ENCODE measurements around the gene KLRG1.
A peak's percentile ranks its signal among the peaks of the same experiment; 100 is the strongest.

The KLRG1 gene

GRCh38 chr12:8985213-8985754 is 4.1 kb upstream of the KLRG1 start:
- DNase-seq (ENCODE audit: low spot score) = no peak

DNA sequence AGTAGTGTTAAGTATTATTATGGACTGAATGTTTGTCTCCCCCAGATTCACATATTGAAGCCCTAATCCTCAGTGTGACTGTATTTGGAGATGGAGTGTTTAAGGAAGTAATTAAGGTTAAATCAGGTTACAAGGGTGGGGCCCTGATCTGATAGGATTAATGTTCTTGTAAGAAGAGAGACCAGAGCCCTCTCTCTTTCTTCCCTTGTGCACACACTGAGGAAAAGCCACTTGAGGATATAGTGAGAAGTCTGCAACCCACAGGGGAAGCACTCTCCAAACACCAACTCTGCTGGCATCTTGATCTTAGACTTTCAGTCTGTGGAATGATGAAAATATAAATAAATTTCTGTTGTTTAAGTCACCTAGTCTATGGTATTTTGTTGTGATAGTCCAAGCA is 2.2 kb upstream of the KLRG1 start:
- no peak for DNase-seq (ENCODE audit: low spot score)

- no peak for DNase-seq (ENCODE audit: low spot score)
Observed at GRCh38 chr12:8987685-8988084, 1.7 kb upstream of the KLRG1 start.

- no peak for DNase-seq (ENCODE audit: low spot score)
Observed at GRCh38 chr12:8991371-8992345, 2.3 kb downstream of the KLRG1 start.

DNA sequence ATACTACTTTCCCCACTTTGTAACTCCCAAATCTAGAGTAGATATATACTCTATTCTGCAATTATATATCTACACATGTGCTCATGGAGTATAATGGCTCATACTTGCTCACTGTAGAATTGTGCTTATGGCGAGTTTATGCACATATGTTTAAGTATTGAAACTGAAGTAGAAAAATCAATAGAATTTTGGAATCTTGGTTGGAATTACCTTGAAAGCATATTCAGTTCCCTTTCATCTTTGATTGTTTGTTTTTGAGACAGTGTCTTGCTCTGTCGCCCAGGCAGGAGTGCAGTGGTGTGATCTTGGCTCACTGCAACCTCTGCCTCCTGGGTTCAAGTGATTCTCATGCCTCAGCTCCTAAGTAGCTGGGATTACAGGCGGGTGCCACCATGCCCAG is 4.5 kb downstream of the KLRG1 start:
- DNase-seq (ENCODE audit: low spot score) = no peak

DNA sequence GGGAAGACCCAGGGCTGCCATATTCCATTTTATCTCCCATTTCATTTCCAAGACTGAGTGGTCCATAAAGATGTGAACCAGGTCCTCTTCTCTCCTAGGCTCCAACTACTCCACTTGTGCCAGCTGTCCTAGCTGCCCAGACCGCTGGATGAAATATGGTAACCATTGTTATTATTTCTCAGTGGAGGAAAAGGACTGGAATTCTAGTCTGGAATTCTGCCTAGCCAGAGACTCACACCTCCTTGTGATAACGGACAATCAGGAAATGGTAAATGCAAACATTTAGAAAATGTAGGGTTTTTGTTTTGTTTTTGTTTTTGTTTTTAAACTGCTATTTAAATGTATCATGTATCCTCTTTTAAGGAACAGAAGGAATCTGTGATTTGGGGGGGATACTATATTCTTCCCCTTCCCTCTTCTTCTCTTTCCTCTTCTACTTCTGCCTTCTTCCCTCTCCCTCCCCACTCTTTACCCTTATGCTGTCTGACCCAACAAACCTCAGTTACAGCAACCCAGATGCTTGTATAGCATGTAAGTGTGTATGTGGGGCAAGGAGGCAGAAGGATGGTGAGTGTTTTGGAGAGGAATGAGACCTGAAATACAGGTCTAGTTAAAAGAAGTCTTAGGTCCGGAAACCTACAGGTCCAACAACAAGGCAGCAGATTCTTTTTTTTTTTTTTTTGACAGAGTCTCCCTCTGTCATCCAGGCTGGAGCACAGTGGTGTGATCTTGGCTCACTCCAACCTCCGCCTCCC is 5.9 kb downstream of the KLRG1 start:
- no peak for DNase-seq (ENCODE audit: low spot score)

GRCh38 chr12:8996682-8997405 is 7.5 kb downstream of the KLRG1 start:
- DNase-seq (ENCODE audit: low spot score) = peak; percentile 17

DNA sequence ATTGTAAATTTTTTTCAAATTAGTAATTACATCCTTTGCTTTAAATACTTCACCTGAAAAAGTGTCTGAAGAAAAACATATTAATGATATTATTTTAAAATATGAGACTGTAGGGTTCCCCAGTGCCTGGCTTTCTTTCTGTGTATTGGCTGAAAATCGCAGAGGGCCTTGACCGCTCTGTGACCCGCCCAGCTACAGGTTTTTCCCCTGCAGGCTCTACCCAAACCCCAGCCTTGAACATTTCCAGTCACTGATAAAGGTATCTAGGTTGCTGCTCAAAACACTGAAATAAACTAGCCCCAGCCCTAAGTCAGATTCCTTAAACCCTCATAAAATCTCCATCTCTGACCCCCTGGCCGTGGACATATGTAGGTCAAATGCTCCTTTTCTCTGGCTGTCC is 11.9 kb downstream of the KLRG1 start:
- no peak for DNase-seq (ENCODE audit: low spot score)

- DNase-seq (ENCODE audit: low spot score) = no peak
Observed at GRCh38 chr12:9002335-9002734, 13.0 kb downstream of the KLRG1 start.

GRCh38 chr12:9022592-9022991 is 33.2 kb downstream of the KLRG1 start:
- DNase-seq (ENCODE audit: low spot score) = no peak

DNA sequence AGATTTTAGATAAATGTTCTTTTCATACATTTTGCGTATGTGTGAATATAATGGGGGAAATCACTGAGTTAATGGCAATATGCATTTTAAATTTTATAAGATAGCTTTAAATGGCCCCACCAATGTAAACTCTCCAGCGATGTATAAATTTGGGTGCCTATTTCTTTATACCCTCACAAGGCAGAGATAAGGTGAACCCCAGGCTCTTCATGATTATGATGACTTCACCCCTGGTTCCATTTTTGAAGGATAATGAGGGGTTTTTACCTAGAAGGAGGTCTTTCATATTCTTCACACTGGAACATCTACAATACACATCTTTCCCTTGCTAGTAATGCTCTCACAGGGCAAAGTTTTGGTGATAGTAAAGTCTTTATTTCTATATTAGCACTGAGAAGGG is 35.2 kb downstream of the KLRG1 start:
- DNase-seq (ENCODE audit: low spot score) = no peak

DNA sequence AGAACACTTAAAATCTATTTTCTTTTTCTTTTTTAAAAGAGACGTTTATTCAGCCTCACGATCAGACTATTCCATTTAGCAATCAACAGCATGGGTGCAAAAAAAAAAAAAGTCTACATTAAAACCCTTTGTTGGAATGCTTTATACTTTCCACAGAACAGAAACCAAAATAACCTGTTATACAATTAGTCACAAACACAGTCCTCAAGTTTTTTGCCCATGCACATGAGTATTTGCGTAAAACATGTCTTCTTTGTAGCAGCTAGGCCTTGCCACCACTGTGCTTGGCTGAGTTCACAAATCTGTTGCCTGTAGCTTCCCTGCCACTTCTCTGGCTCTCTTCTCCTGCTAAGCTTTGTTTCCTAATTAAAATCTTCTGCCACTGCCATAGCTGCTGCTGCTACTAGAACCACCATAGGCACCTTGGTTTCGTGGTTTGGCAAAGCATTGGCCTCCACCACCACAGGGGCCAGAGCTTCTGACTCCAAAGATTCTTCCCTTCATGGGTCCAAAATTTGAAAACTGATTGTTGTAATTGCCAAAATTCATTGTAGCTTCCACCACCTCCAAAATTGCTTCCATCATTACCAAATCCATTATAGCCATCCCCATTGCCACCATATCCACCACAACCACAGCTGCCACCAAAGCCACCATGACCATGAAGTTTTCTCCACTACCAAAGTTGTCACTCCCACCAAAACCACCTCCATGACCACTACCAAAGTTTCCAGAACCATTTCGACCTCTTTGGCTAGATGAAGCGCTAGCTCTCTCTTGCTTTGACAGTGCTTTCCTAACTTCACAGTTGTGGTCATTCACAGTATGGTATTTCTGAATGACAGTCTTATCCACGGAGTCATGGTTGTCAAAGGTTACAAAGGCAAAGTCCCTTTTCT is 38.1 kb downstream of the KLRG1 start:
- DNase-seq (ENCODE audit: low spot score) = no peak

DNA sequence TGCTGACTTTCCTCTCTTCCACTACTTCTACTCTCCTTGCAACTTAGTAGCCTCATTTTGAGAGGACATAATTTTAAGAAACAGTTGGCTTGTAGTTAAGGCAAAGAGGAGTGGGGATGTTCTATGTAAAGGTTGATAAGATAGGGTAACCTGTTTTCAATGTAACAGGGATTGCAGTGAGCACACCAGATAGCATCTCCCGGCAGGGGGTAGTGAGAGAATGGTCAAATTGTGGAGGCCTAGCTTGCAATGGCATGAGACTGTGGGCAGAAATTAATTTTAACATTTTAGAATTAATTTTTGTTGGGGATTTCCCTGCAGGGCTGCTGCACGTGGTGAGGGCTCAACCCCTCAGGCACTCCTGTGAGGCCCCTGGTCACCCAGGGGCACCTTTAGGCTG is 41.4 kb downstream of the KLRG1 start:
- no peak for DNase-seq (ENCODE audit: low spot score)

- DNase-seq (ENCODE audit: low spot score) = no peak
Observed at GRCh38 chr12:9032202-9032964, 43.0 kb downstream of the KLRG1 start.

DNA sequence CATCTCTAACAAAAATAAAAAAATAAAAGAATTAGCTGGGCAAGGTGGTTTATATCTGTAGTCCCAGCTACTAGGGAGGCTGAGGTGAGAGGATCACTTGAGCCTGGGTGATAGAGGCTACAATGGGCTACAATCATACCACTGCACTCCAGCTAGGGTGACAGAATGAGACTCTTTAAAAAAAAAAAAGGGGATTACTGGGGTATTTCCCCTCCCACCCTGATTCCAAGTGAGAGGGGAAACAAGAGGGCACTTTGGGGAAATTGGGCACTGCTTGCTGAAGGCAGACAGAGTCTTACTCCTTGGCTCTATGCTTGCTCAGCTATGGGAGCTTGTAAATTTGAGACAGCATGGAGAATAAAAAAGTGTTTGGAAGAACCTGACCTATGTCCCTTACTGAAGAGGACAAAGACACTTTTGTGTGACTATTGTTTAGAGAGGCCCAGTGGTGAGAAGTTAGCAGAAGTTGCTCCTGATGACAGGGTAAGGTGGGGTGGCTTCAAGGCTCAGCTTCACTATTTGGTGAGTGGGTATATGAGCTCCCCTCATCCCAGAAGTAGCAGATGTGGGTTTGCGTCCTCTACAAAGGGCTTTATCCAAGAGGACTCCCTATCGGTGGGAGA is 44.0 kb downstream of the KLRG1 start:
- DNase-seq (ENCODE audit: low spot score) = no peak

DNA sequence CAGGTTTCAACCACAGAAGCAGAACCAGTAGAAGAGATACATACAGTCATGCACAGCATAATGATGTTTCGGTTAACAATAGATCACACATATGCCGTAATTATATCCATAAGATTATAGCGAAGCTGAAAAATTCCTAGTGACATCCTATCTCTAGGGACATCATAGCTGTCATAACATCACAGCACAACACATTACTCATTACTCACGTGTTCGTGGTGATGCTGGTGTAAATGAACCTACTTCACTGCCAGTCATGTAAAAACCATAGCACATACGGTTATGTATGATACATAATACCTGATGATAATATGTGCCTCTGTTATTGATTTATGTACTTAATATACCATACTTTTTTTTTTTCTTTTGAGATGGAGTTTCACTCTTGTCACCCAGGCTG is 44.7 kb downstream of the KLRG1 start:
- no peak for DNase-seq (ENCODE audit: low spot score)

DNA sequence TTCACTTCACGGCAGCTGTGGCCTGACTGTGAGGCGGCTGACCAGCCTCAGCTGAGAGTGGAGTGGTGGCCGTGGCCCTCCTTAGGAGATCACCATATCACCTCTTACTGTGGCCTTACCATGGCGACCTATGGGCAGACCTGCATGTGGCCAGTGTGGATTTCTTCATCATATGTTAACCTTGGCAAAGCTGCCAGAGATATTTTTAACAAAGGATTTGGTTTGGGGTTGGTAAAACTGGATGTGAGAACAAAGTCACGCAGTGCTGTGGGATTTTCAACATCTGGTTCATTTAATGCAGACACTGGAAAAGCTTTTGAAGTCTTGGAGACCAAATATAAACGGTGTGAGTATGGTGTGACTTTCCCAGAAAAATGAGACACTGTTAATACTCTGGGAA is 46.9 kb downstream of the KLRG1 start:
- DNase-seq (ENCODE audit: low spot score) = no peak

DNA sequence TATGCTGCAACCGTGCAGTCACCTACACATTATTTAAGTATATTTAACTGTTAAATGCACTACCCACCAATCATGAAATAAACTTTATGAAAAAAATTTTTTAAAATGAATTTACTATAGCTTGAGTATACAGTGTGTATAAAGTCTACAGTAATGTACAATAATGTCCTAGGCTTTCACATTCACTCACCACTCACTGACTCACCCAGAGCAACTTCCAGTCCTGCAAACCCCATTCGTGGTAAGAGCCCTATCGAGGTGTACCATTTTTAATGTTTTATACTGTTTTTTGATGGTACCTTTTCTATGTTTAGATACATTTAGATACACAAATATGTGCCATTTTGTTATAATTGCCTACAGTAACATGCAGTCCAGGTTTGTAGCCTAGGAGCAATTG is 48.1 kb downstream of the KLRG1 start:
- DNase-seq (ENCODE audit: low spot score) = no peak

GRCh38 chr12:9039397-9039977 is 50.1 kb downstream of the KLRG1 start:
- DNase-seq (ENCODE audit: low spot score) = peak; percentile 75

All from AG08395 (cell line).